ENCODE measurements around the gene ITPRIPL1.
"Not testable (repeated sequence)": the region's sequence is repeated elsewhere in the genome, so short reads cannot be mapped to it uniquely, and the experiment has no call there.

Gene ITPRIPL1

GRCh38 chr2:96325041-96325883 is at the start of gene ITPRIPL1:
Gene ITPRIPL1, plus strand, starts transcription at chr2:96325317. Its CDS starts 523 bp downstream, at chr2:96325840.
- peak; percentile 51 for DNase-seq

- no peak for DNase-seq
Measured at GRCh38 chr2:96276787-96277499, 48.2 kb upstream of the ITPRIPL1 start.

- DNase-seq = no peak
Measured at GRCh38 chr2:96287273-96287856, 37.8 kb upstream of the ITPRIPL1 start.

GRCh38 chr2:96291751-96292150 is 33.4 kb upstream of the ITPRIPL1 start:
- no peak for DNase-seq

- not testable (repeated sequence) for DNase-seq
Measured at GRCh38 chr2:96294271-96294670, 30.8 kb upstream of the ITPRIPL1 start.

- DNase-seq = no peak
Measured at GRCh38 chr2:96296925-96297324, 28.2 kb upstream of the ITPRIPL1 start.

GRCh38 chr2:96301865-96302264 is 23.3 kb upstream of the ITPRIPL1 start:
- no peak for DNase-seq

GRCh38 chr2:96304606-96305005 is 20.5 kb upstream of the ITPRIPL1 start:
- no peak for DNase-seq

- DNase-seq = peak; percentile 86
Measured at GRCh38 chr2:96305091-96305978, 19.8 kb upstream of the ITPRIPL1 start, which contains the start of gene SNRNP200. Gene SNRNP200, minus strand, starts transcription at chr2:96305546. Its CDS starts 109 bp downstream, at chr2:96305437.

GRCh38 chr2:96305979-96306308 is 19.2 kb upstream of the ITPRIPL1 start:
- no peak for DNase-seq

GRCh38 chr2:96306370-96306769 is 18.7 kb upstream of the ITPRIPL1 start:
- DNase-seq = no peak

GRCh38 chr2:96308248-96308647 is 16.9 kb upstream of the ITPRIPL1 start:
- DNase-seq = no peak

- no peak for DNase-seq
Measured at GRCh38 chr2:96315005-96315399, 10.1 kb upstream of the ITPRIPL1 start.

GRCh38 chr2:96315400-96316071 is 9.6 kb upstream of the ITPRIPL1 start:
- DNase-seq = no peak

- DNase-seq = no peak
Measured at GRCh38 chr2:96316999-96317398, 8.1 kb upstream of the ITPRIPL1 start.

GRCh38 chr2:96317584-96317997 is 7.5 kb upstream of the ITPRIPL1 start:
- no peak for DNase-seq

GRCh38 chr2:96318723-96319122 is 6.4 kb upstream of the ITPRIPL1 start:
- DNase-seq = no peak

GRCh38 chr2:96319396-96319795 is 5.7 kb upstream of the ITPRIPL1 start:
- no peak for DNase-seq

- DNase-seq = no peak
Measured at GRCh38 chr2:96320326-96320725, 4.8 kb upstream of the ITPRIPL1 start.

GRCh38 chr2:96320728-96321622 is 4.1 kb upstream of the ITPRIPL1 start:
- DNase-seq = peak; percentile 38

GRCh38 chr2:96323849-96324248 is 1.3 kb upstream of the ITPRIPL1 start:
- no peak for DNase-seq

Measured in NK-92 treated with Interleukin-12 subunit alpha and Interleukin-12 subunit beta, amount 100 ng/mL, for 24 hours (cell line).